Lung (tissue), 12 donors: ENCODE measurements around the gene PLEKHM3. TPM values are rescaled to one million over a fixed set of nuclear protein-coding genes. Genes with fewer than 3 reads are reported as not detected.
"Not testable (repeated sequence)": the region's sequence is repeated elsewhere in the genome, so short reads cannot be mapped to it uniquely, and the experiment has no call there.

Experiments
- ATAC-seq: fragments of 200-7000 bp; cut with Tn5 transposase; one replicate; pipeline ENCODE4 v1.9.1; 2020; ENCODE audit warnings: moderate number of reproducible peaks; ENCODE audit not compliant: insufficient read depth, low FRiP score
- DNase-seq, 3 donors: peaks; one replicate each; pipeline ENCODE4 v3.0.0-alpha.2; 2013 to 2017
- H3K27ac ChIP-seq, 2 donors: one replicate each; pipeline ENCODE4 v1.5.1; 2013; ENCODE audit warnings: mild to moderate bottlenecking in 2 of 2, moderate library complexity in 2 of 2, control low read depth in 1 of 2, inconsistent platforms in 1 of 2, low read depth in 1 of 2, low read length in 1 of 2
- H3K27me3 ChIP-seq, 3 donors: one replicate each; pipeline ENCODE4 v1.5.1; 2013; ENCODE audit warnings: low read length in 2 of 3; ENCODE audit not compliant: control insufficient read depth in 3 of 3, insufficient read depth in 3 of 3
- H3K36me3 ChIP-seq, 4 donors: one replicate each; pipeline ENCODE4 v1.5.1; 2013; ENCODE audit warnings: low read length in 4 of 4, mild to moderate bottlenecking in 1 of 4, moderate library complexity in 1 of 4; ENCODE audit not compliant: control insufficient read depth in 4 of 4, insufficient read depth in 4 of 4
- H3K4me1 ChIP-seq, 5 donors: one replicate each; pipeline ENCODE4 v1.5.1; 2013; ENCODE audit warnings: low read length in 5 of 5, mild to moderate bottlenecking in 2 of 5, moderate library complexity in 1 of 5; ENCODE audit not compliant: control insufficient read depth in 5 of 5, insufficient read depth in 5 of 5
- H3K4me3 ChIP-seq: one replicate; pipeline ENCODE4 v1.5.1; 2013; ENCODE audit warnings: mild to moderate bottlenecking, control low read depth, moderate library complexity
- H3K9ac ChIP-seq, 2 donors: one replicate each; pipeline ENCODE4 v1.5.1; 2013; ENCODE audit warnings: low read length in 2 of 2, control low read depth in 1 of 2; ENCODE audit not compliant: insufficient read depth in 1 of 2
- H3K9me3 ChIP-seq, 4 donors: one replicate each; pipeline ENCODE4 v1.5.1; 2013; ENCODE audit warnings: low read length in 3 of 4, mild to moderate bottlenecking in 1 of 4, moderate library complexity in 1 of 4; ENCODE audit not compliant: control insufficient read depth in 4 of 4, insufficient read depth in 3 of 4
- CTCF ChIP-seq: IDR thresholded peaks from 2 replicates; pipeline ENCODE4 v1.5.1; 2012; ENCODE audit warnings: mild to moderate bottlenecking; ENCODE audit errors: control extremely low read depth, extremely low read depth
- WGBS, 2 donors: extraction: QIAGEN DNeasy Blood & Tissue Kit; methylation state at CpG; one replicate each; pipeline ENCODE4 v1.1.7; 2013; 5-methylcytosine and 5-hydroxymethylcytosine counted together
- polyA plus RNA-seq, 2 donors: library from polyadenylated mRNA; stranded (reverse); fragments of 200-250 nt; gene quantifications; one replicate each; pipeline ENCODE4 v1.2.1, GENCODE V29; 2013
- total RNA-seq, 2 donors: library from RNA; depleted of rRNA in 1 of 2; stranded (reverse); fragments of >200 nt in 1 of 2; gene quantifications; one replicate each; pipeline ENCODE4 v1.2.1, GENCODE V29; 2014 to 2021
- donor health status: control.
- donor health status: control.
- donor health status: Bipolar disorder and iron deficiency.
- donor health status: healthy.
- donor health status: DM: yes; HTN: yes; CAD: no.

The PLEKHM3 gene
- total and polyA plus RNA-seq, 4 donors: 5.6 to 32.9 (median 12.4) TPM

- Histone ChIP-seq H3K27ac (peak overlapping the region in 1 of 2 donors; percentile 43), H3K9me3 (no peaks in the 10 kb centered on the region), H3K9ac (no peak overlapping the region), H3K27me3 (no peaks in the 10 kb centered on the region), H3K36me3 (no peaks in the 10 kb centered on the region), H3K4me3 (no peak overlapping the region), H3K4me1 (peaks cover 0 to 12% (median 0%) of the 10 kb centered on the region in 5 donors)
- no peak for TF ChIP-seq CTCF
- DNase-seq (no peak), ATAC-seq (no peak)
- WGBS, 2 donors: 82 to 95% methylated on average over 9 of the region's 9 CpGs
These were observed 213.1 kb downstream of the PLEKHM3 start for GRCh38 chr2:207812058-207812725.

- DNase-seq, H3K36me3 ChIP-seq, H3K27ac ChIP-seq, H3K9ac ChIP-seq, ATAC-seq, H3K9me3 ChIP-seq, H3K27me3 ChIP-seq, H3K4me3 ChIP-seq: not testable (repeated sequence)
- peaks cover 0 to 12% (median 0%) of the 10 kb centered on the region in 5 donors for H3K4me1 ChIP-seq
- WGBS, 2 donors: 78 to 90% methylated on average over 10 of the region's 10 CpGs
These were observed 213.7 kb downstream of the PLEKHM3 start for GRCh38 chr2:207811658-207812057.

GRCh38 chr2:207810200-207810788 is 215.0 kb downstream of the PLEKHM3 start:
- DNase-seq (no peak), ATAC-seq (no peak)
- TF ChIP-seq CTCF: no peak
- no peak overlapping the region for H3K9ac ChIP-seq
- H3K27ac ChIP-seq: peak overlapping the region; percentile 5 to 33
- no peaks in the 10 kb centered on the region for H3K27me3 ChIP-seq
- H3K36me3 ChIP-seq: no peaks in the 10 kb centered on the region
- 82 to 91% methylated on average over 4 of the region's 4 CpGs for WGBS, 2 donors
- H3K4me3 ChIP-seq: no peak overlapping the region
- no peaks in the 10 kb centered on the region for H3K9me3 ChIP-seq
- H3K4me1 ChIP-seq: peaks cover 0 to 12% (median 0%) of the 10 kb centered on the region in 5 donors

- WGBS, 2 donors: 78 to 90% methylated on average over 6 of the region's 6 CpGs
- H3K27me3 ChIP-seq: no peaks in the 10 kb centered on the region
- TF ChIP-seq CTCF: no peak
- H3K4me3 ChIP-seq: no peak overlapping the region
- H3K4me1 ChIP-seq: peaks cover 0 to 12% (median 0%) of the 10 kb centered on the region in 5 donors
- ATAC-seq (no peak), DNase-seq (no peak)
- no peak overlapping the region for H3K9ac ChIP-seq
- H3K27ac ChIP-seq: no peak overlapping the region
- H3K9me3 ChIP-seq: no peaks in the 10 kb centered on the region
- no peaks in the 10 kb centered on the region for H3K36me3 ChIP-seq
These were observed 217.2 kb downstream of the PLEKHM3 start for GRCh38 chr2:207808119-207808518.
